OCI-LY3 (cell line): ENCODE data around the gene GFPT1.
"Not testable (repeated sequence)": the region's sequence is repeated elsewhere in the genome, so short reads cannot be mapped to it uniquely, and the experiment has no call there.

Experiments
- H2AFZ ChIP-seq: fragments of 200-600, 300-600 bp; shearing (Covaris generic); 2 replicates; pipeline ENCODE4 v1.6.0; 2014; ENCODE audit warnings: antibody characterized with exemption, low read depth, low read length
- H3K27ac ChIP-seq: fragments of 200-600, 300-600 bp; sonication (generic); 2 replicates; pipeline ENCODE4 v1.5.1; 2014; ENCODE audit warnings: mild to moderate bottlenecking, low read length, moderate library complexity, mixed read lengths
- H3K27me3 ChIP-seq: fragments of 200-600, 300-600 bp; sonication (generic); 2 replicates; pipeline ENCODE4 v1.6.1; 2014; ENCODE audit warnings: low read depth, low read length, mixed read lengths
- H3K36me3 ChIP-seq: fragments of 200-600, 300-600 bp; sonication (generic); replicated peaks from 2 replicates; pipeline ENCODE3; 2014; ENCODE audit warnings: low read depth, low read length, mixed read lengths
- H3K4me1 ChIP-seq: fragments of 300-600, 200-600 bp; sonication (generic); 2 replicates; pipeline ENCODE4 v1.6.1; 2014; ENCODE audit warnings: low read length, mixed read lengths
- H3K4me2 ChIP-seq: fragments of 200-600, 300-600 bp; sonication (generic); 2 replicates; pipeline ENCODE4 v1.6.1; 2014; ENCODE audit warnings: low read length, mixed read lengths
- H3K4me3 ChIP-seq: fragments of 300-600, 200-600 bp; sonication (generic); 2 replicates; pipeline ENCODE4 v1.5.1; 2014; ENCODE audit warnings: antibody characterized with exemption, mild to moderate bottlenecking, low read length, moderate library complexity
- H3K79me2 ChIP-seq: fragments of 300-600, 200-600 bp; shearing (Covaris generic); 2 replicates; pipeline ENCODE4 v1.6.1; 2014; ENCODE audit warnings: mild to moderate bottlenecking, low read length, mixed read lengths
- H3K9ac ChIP-seq: fragments of 300-600, 200-600 bp; shearing (Covaris generic); 2 replicates; pipeline ENCODE4 v1.6.0; 2014; ENCODE audit warnings: mild to moderate bottlenecking, low read length, moderate library complexity
- H3K9me3 ChIP-seq: fragments of 200-600, 300-600 bp; shearing (Covaris generic); 2 replicates; pipeline ENCODE4 v1.6.1; 2014; ENCODE audit warnings: low read length, mixed read lengths; ENCODE audit not compliant: insufficient read depth
- H4K20me1 ChIP-seq: fragments of 200-600, 300-600 bp; sonication (generic); 2 replicates; pipeline ENCODE4 v1.6.1; 2016; ENCODE audit warnings: low read length, mixed read lengths; ENCODE audit not compliant: insufficient read depth
- CTCF ChIP-seq: fragments of 200-600, 300-600 bp; sonication (generic); IDR thresholded peaks from 2 replicates; pipeline ENCODE4 v1.5.1; 2014; ENCODE audit warnings: antibody characterized with exemption, low read length, low read depth
- EZH2phosphoT487 ChIP-seq: fragments of 200-600 bp; shearing (Covaris generic); IDR thresholded peaks from 2 replicates; pipeline ENCODE4 v1.6.1; 2018; ENCODE audit warnings: antibody characterized with exemption, mixed run types, low read depth

GFPT1 gene

GRCh38 chr2:69356471-69356870 lies 30.6 kb downstream of the GFPT1 start:
- Histone ChIP-seq H3K9ac (no peak overlapping the region), H3K27me3 (no peaks in the 10 kb centered on the region), H3K4me3 (no peak overlapping the region), H3K4me1 (no peaks in the 10 kb centered on the region), H3K79me2 (no peaks in the 10 kb centered on the region), H3K9me3 (no peaks in the 10 kb centered on the region), H3K36me3 (peaks cover 25% of the 10 kb centered on the region), H2AFZ (no peak overlapping the region), H4K20me1 (no peaks in the 10 kb centered on the region), H3K4me2 (no peak overlapping the region), H3K27ac (no peak overlapping the region)
- TF ChIP-seq CTCF, result no peak
- no peak for TF ChIP-seq EZH2phosphoT487

GRCh38 chr2:69354976-69355375 lies 32.1 kb downstream of the GFPT1 start:
- not testable (repeated sequence) for H2AFZ ChIP-seq, H3K9ac ChIP-seq, H3K27ac ChIP-seq, H3K79me2 ChIP-seq, H4K20me1 ChIP-seq, H3K4me1 ChIP-seq, H3K9me3 ChIP-seq, H3K27me3 ChIP-seq, H3K4me2 ChIP-seq, H3K4me3 ChIP-seq
- peaks cover 28% of the 10 kb centered on the region for H3K36me3 ChIP-seq

- no peak overlapping the region for H3K4me3 ChIP-seq
- no peak overlapping the region for H3K27ac ChIP-seq
- no peak overlapping the region for H2AFZ ChIP-seq
- H3K36me3 ChIP-seq, result peaks cover 33% of the 10 kb centered on the region
- no peaks in the 10 kb centered on the region for H3K27me3 ChIP-seq
- no peak overlapping the region for H3K9ac ChIP-seq
- no peaks in the 10 kb centered on the region for H3K9me3 ChIP-seq
- H3K4me2 ChIP-seq, result no peak overlapping the region
- no peaks in the 10 kb centered on the region for H3K79me2 ChIP-seq
- TF ChIP-seq EZH2phosphoT487, result no peak
- no peak for TF ChIP-seq CTCF
- H4K20me1 ChIP-seq, result no peaks in the 10 kb centered on the region
- no peaks in the 10 kb centered on the region for H3K4me1 ChIP-seq
Measured at GRCh38 chr2:69353360-69353759, 33.7 kb downstream of the GFPT1 start.

GRCh38 chr2:69348781-69349180 lies 38.2 kb downstream of the GFPT1 start:
- H3K9me3 ChIP-seq, result no peaks in the 10 kb centered on the region
- no peak overlapping the region for H3K4me2 ChIP-seq
- H3K79me2 ChIP-seq, result no peaks in the 10 kb centered on the region
- H3K36me3 ChIP-seq, result peaks cover 38% of the 10 kb centered on the region
- no peaks in the 10 kb centered on the region for H3K27me3 ChIP-seq
- H3K9ac ChIP-seq, result no peak overlapping the region
- no peak overlapping the region for H3K27ac ChIP-seq
- H3K4me3 ChIP-seq, result no peak overlapping the region
- H2AFZ ChIP-seq, result no peak overlapping the region
- no peak for TF ChIP-seq EZH2phosphoT487
- no peak for TF ChIP-seq CTCF
- H3K4me1 ChIP-seq, result peaks cover 5% of the 10 kb centered on the region; the same call in 1 of the 2 replicates
- H4K20me1 ChIP-seq, result no peaks in the 10 kb centered on the region

GRCh38 chr2:69345434-69345833 lies 41.6 kb downstream of the GFPT1 start:
- no peak overlapping the region for H2AFZ ChIP-seq
- H3K79me2 ChIP-seq, result no peaks in the 10 kb centered on the region
- no peaks in the 10 kb centered on the region for H3K27me3 ChIP-seq
- no peak overlapping the region for H3K27ac ChIP-seq
- no peak overlapping the region for H3K9ac ChIP-seq
- no peaks in the 10 kb centered on the region for H3K9me3 ChIP-seq
- peaks cover 47% of the 10 kb centered on the region for H3K36me3 ChIP-seq
- H4K20me1 ChIP-seq, result no peaks in the 10 kb centered on the region
- H3K4me1 ChIP-seq, result peaks cover 5% of the 10 kb centered on the region; the same call in 1 of the 2 replicates
- no peak overlapping the region for H3K4me3 ChIP-seq
- no peak overlapping the region for H3K4me2 ChIP-seq
- no peak for TF ChIP-seq CTCF
- no peak for TF ChIP-seq EZH2phosphoT487
